Adrenal gland (tissue), 12 donors: ENCODE results near the gene RYK. TPM values are rescaled to one million over a fixed set of nuclear protein-coding genes. Genes with fewer than 3 reads are reported as not detected.
"Not testable (repeated sequence)": the region's sequence is repeated elsewhere in the genome, so short reads cannot be mapped to it uniquely, and the experiment has no call there.

ENCODE experiments used
- DNase-seq, 7 donors: peaks; one replicate each; pipeline ENCODE4 v3.0.0-alpha.2; 2019 to 2020
- H3K27ac ChIP-seq, 5 donors: fragments of 200-600 bp; sonication (generic) in 4 of 5; 1 replicate in 3 of 5; 2 replicates in 2 of 5; pipeline versions ENCODE4 v1.5.1 to v1.8.0; 2016 to 2020; ENCODE audit warnings: mild to moderate bottlenecking in 1 of 5
- H3K27me3 ChIP-seq: fragments of 200-600 bp; 2 replicates; pipeline ENCODE4 v1.8.0; 2021
- H3K36me3 ChIP-seq, 2 donors: fragments of 200-600 bp; replicated peaks in 1 of 2; 1 replicate in 1 of 2; 2 replicates in 1 of 2; pipeline versions ENCODE4 v1.5.1 to v1.8.0; 2018 to 2022
- H3K4me1 ChIP-seq, 2 donors: fragments of 200-600 bp; replicated peaks in 1 of 2; 1 replicate in 1 of 2; 2 replicates in 1 of 2; pipeline versions ENCODE4 v1.5.1 to v1.8.0; 2018 to 2021
- H3K4me3 ChIP-seq, 4 donors: fragments of 200-600 bp; sonication (generic) in 3 of 4; one replicate each; pipeline ENCODE4 v1.5.1; 2016 to 2018
- H3K9me3 ChIP-seq, 3 donors: fragments of 200-600 bp; sonication (generic) in 1 of 3; replicated peaks in 1 of 3; 1 replicate in 2 of 3; 2 replicates in 1 of 3; pipeline versions ENCODE4 v1.5.1 to v1.8.0; 2016 to 2021
- POLR2A ChIP-seq, 2 donors: fragments of 450-650 bp; IDR thresholded peaks; one replicate each; pipeline ENCODE4 v1.6.1; 2017; ENCODE audit warnings: antibody characterized with exemption in 2 of 2, mild to moderate bottlenecking in 2 of 2, moderate library complexity in 1 of 2
- WGBS, 4 donors: extraction: QIAGEN DNeasy Blood & Tissue Kit in 2 of 4; methylation state at CpG; one replicate each; pipeline versions ENCODE4 v1.1.5 to v1.1.7; 2013 to 2017; 5-methylcytosine and 5-hydroxymethylcytosine counted together
- intact Hi-C, 2 donors: fragments of 100-400 bp; cut with DNase I; formaldehyde crosslinking; loops; one replicate each; pipeline versions ENCODE4 v1.14.1 to v1.15.0; 2022 to 2023
- polyA plus RNA-seq, 3 donors: library from polyadenylated mRNA; stranded (reverse); fragments of 200-250 nt in 2 of 3; fragments of 350-450 nt in 1 of 3; fragmentation: Illumina TruSeq in 1 of 3; extraction: RNeasy Lipid Tissue Mini Kit (QIAGEN cat#74804) in 1 of 3; gene quantifications; one replicate each; pipeline ENCODE4 v1.2.3, GENCODE V29; 2013 to 2014
- total RNA-seq, 9 donors: library from RNA; depleted of rRNA in 4 of 9; stranded (reverse); fragments of >200 nt in 4 of 9; fragments of 120-200 nt in 1 of 9; fragmentation: NEBNext Ultra II Directional in 1 of 9; extraction: Animal tissue kit (Norgen Biotek cat#: 25700) in 1 of 9; gene quantifications; one replicate each; pipeline versions ENCODE4 v1.1.0 to v1.2.4, GENCODE V29; 2013 to 2023
- TF ChIP-seq, protein P1 (sequence below), 6 experiments: fragments of 450-650 bp in 4 of 6; fragments of 200-600 bp in 2 of 6; sonication (generic) in 1 of 6; IDR thresholded peaks; 1 replicate in 5 of 6; 2 replicates in 1 of 6; pipeline versions ENCODE4 v1.5.1 to v1.8.0; 2016 to 2021; ENCODE audit warnings: antibody characterized with exemption in 6 of 6, mild to moderate bottlenecking in 2 of 6, moderate library complexity in 1 of 6
- donor health status: healthy with polysubstance abuse.
- donor health status: Bipolar disorder and iron deficiency.
- donor health status: DM: yes; HTN: yes; CAD: no.
- donor health status: DM: no; HTN: no; CAD: no.
- donor health status: DM: no; HTN: no; CAD: no.
- donor health status: DM: yes; HTN: yes; CAD: no.

The RYK gene
- total and polyA plus RNA-seq, 12 donors: 27.7 to 74.4 (median 42.1) TPM

DNA sequence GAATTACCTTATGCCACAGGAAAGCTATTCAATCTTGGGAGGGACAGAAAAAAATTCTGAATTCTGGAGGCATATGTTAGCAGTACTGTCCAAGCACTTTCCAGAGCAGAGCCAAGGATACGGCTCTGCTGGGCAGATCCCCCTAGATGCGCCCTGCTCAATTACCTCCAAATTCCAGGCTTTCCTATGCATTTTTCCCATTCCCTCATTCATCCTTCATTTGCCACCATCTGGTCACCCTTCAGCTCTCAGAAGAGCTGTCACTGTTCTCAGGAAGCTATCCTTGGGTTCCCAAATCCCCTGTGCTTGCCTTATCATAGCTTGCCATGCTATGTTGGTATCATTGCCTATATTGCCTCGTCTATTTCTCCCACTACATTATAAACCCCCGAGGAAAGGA is 45.2 kb downstream of the RYK start:
- no peak overlapping the region for H3K27ac ChIP-seq
- peaks cover 0 to 26% of the 10 kb centered on the region in 2 donors for H3K36me3 ChIP-seq
- no peaks in the 10 kb centered on the region for H3K27me3 ChIP-seq
- TF ChIP-seq, protein P1, sequence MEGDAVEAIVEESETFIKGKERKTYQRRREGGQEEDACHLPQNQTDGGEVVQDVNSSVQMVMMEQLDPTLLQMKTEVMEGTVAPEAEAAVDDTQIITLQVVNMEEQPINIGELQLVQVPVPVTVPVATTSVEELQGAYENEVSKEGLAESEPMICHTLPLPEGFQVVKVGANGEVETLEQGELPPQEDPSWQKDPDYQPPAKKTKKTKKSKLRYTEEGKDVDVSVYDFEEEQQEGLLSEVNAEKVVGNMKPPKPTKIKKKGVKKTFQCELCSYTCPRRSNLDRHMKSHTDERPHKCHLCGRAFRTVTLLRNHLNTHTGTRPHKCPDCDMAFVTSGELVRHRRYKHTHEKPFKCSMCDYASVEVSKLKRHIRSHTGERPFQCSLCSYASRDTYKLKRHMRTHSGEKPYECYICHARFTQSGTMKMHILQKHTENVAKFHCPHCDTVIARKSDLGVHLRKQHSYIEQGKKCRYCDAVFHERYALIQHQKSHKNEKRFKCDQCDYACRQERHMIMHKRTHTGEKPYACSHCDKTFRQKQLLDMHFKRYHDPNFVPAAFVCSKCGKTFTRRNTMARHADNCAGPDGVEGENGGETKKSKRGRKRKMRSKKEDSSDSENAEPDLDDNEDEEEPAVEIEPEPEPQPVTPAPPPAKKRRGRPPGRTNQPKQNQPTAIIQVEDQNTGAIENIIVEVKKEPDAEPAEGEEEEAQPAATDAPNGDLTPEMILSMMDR (IDR thresholded peaks at IDR 0.05): no peak
- no peak for TF ChIP-seq POLR2A (IDR thresholded peaks at IDR 0.05)
- 97% methylated on average over 4 of the region's 4 CpGs for WGBS, 4 donors
- no peak overlapping the region for H3K4me3 ChIP-seq
- H3K4me1 ChIP-seq: no peaks in the 10 kb centered on the region
- no peaks in the 10 kb centered on the region for H3K9me3 ChIP-seq
- intact Hi-C loops: loop anchor here (10.0 kb wide), 2 partner anchors 169 to 269 kb away; partner anchors contain the start of gene AMOTL2 (in 1 of the 2)
- DNase-seq: no peak

DNA sequence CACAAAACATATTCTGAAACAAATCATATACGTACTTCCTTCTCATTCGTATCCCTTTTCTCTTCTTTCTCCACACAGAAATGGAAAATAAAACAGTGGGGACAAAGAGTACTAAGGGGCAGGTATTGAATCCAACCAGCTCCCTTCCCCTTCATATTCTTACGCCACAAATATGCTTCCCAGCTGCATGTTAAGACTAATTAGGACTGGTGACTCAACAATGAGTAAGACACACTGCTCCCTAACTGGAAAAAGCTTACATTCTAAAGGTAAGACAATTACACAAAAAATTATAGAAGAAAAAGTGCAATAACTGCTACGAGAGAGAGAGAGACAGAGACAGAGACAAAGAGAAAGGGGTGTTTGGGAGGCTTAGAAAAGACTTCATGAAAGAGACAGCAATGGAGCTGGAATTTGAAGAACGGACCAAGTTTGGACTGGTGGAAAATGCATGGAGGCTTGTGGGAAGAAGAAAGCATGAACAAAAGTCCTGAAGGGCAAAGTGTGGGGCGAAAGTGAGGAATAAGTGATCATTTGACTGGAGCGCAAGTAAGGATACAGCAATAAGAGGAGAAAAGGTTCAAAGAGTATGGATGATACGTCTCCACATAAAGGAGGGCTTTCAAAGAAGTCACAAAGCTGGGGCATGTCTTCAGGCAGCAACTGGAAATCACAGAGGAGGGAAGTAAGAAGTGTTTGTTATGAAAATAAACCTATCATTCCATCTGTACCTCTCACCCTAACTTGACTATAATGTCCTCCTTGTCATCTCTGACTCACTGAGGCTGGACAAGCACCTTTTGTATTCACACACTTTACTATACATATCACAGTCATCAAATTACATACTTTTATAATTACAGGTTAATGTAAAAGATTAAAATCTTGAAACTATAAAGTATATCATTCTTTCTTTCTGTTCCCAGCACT is 49.2 kb downstream of the RYK start:
- H3K36me3 ChIP-seq: peaks cover 0 to 30% of the 10 kb centered on the region in 2 donors
- intact Hi-C loops: loop anchor here (5.0 to 10.0 kb wide), 3 partner anchors 173 to 273 kb away; partner anchors contain the start of gene AMOTL2 (in 1 of the 2)
- DNase-seq: no peak
- no peaks in the 10 kb centered on the region for H3K4me1 ChIP-seq
- H3K4me3 ChIP-seq: no peak overlapping the region
- H3K27me3 ChIP-seq: no peaks in the 10 kb centered on the region
- WGBS, 4 donors: 87 to 94% (median 93%) methylated on average over 8 of the region's 8 CpGs
- TF ChIP-seq, protein P1 (IDR thresholded peaks at IDR 0.05): no peak
- TF ChIP-seq POLR2A (IDR thresholded peaks at IDR 0.05): no peak
- H3K9me3 ChIP-seq: no peaks in the 10 kb centered on the region
- no peak overlapping the region for H3K27ac ChIP-seq

DNA sequence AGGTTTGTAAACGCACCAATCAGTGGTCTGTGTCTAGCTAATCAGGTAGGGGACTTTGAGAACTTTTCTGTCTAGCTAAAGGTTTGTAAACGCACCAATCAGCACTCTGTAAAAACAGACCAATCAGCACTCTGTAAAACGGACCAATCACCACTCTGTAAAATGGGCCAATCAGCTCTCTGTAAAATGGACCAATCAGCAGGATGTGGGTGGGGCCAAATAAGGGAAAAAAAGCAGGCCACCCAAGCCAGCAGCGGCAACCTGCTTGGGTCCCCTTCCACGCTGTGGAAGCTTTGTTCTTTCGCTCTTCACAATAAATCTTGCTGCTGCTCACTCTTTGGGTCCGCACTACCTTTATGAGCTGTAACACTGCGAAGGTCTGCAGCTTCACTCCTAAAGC is 50.8 kb downstream of the RYK start:
- H3K27me3 ChIP-seq, H3K9me3 ChIP-seq, H3K27ac ChIP-seq, H3K4me3 ChIP-seq, DNase-seq, H3K4me1 ChIP-seq: not testable (repeated sequence)
- H3K36me3 ChIP-seq: peaks cover 0 to 30% of the 10 kb centered on the region in 2 donors
- 88 to 95% (median 92%) methylated on average over 8 of the region's 8 CpGs for WGBS, 4 donors
- intact Hi-C loops: loop anchor here (5.0 to 10.0 kb wide), 3 partner anchors 175 to 275 kb away; partner anchors contain the start of gene AMOTL2 (in 1 of the 2)

DNA sequence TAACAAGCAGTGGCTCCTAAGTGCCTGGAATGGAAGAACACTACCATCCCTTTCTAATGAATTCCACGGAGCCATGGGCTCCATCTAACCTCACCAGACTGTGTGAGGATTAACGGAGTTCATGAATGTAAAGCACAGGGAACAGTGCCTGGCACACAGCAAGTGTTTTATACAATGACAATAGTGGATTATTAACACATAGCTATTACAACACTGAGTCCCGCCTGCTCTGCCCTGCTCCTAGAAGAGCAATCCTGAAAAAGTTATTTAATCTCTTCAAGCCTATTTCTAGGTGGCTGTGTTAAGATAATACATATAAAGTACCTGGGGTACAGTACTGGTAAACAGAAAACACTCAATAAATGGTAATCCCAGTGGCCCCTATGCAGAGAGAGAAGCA is 51.4 kb downstream of the RYK start:
- H3K36me3 ChIP-seq: peaks cover 0 to 30% of the 10 kb centered on the region in 2 donors
- WGBS, 4 donors: 82 to 93% (median 91%) methylated on average over 3 of the region's 3 CpGs
- no peak overlapping the region for H3K27ac ChIP-seq
- no peak overlapping the region for H3K4me3 ChIP-seq
- no peak for TF ChIP-seq POLR2A (IDR thresholded peaks at IDR 0.05)
- TF ChIP-seq, protein P1 (IDR thresholded peaks at IDR 0.05): no peak
- H3K9me3 ChIP-seq: no peaks in the 10 kb centered on the region
- intact Hi-C loops: no loop called here
- H3K27me3 ChIP-seq: no peaks in the 10 kb centered on the region
- no peaks in the 10 kb centered on the region for H3K4me1 ChIP-seq
- no peak for DNase-seq
